Measurements from ENCODE around the gene ZC3H4.

The ZC3H4 gene

GRCh38 chr19:47072323-47072722 is 41.3 kb downstream of the ZC3H4 start:
- no peak for TF ChIP-seq CTCF (IDR thresholded peaks at IDR 0.05)
- Histone ChIP-seq H3K4me3 (no peak overlapping the region), H3K27ac (no peak overlapping the region)
- no peak for DNase-seq (ENCODE audit: low spot score)

- DNase-seq (ENCODE audit: low spot score): no peak
- Histone ChIP-seq H3K4me3 (no peak overlapping the region), H3K27ac (no peak overlapping the region)
- TF ChIP-seq CTCF (IDR thresholded peaks at IDR 0.05): no peak
Observed at GRCh38 chr19:47071731-47072130, 41.8 kb downstream of the ZC3H4 start.

DNA sequence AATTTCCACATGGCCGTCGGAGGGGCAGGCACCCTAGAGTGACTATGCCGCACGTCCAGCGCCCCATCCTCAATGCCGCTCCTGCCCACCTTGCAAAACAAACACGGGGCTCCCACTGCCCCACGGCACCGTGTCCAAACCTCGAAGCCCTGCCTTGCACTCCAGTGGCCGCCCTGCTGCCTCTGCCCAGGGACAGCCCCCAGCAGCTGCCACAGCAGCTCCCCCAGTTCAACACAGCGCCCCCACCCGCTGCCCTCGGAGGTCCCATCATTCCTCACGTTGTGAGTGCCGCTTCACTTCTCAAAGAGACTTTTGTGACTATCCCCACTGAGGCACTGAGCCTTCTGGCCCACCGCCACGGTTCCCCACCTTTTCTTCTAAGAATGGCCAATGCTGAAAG is 42.8 kb downstream of the ZC3H4 start:
- TF ChIP-seq CTCF (IDR thresholded peaks at IDR 0.05): no peak
- H3K27ac ChIP-seq: no peak overlapping the region
- H3K4me3 ChIP-seq: no peak overlapping the region
- no peak for DNase-seq (ENCODE audit: low spot score)

- no peak for TF ChIP-seq CTCF (IDR thresholded peaks at IDR 0.05)
- no peak for DNase-seq (ENCODE audit: low spot score)
- Histone ChIP-seq H3K27ac (no peak overlapping the region), H3K4me3 (no peak overlapping the region)
Observed at GRCh38 chr19:47069795-47070194, 43.8 kb downstream of the ZC3H4 start.

DNA sequence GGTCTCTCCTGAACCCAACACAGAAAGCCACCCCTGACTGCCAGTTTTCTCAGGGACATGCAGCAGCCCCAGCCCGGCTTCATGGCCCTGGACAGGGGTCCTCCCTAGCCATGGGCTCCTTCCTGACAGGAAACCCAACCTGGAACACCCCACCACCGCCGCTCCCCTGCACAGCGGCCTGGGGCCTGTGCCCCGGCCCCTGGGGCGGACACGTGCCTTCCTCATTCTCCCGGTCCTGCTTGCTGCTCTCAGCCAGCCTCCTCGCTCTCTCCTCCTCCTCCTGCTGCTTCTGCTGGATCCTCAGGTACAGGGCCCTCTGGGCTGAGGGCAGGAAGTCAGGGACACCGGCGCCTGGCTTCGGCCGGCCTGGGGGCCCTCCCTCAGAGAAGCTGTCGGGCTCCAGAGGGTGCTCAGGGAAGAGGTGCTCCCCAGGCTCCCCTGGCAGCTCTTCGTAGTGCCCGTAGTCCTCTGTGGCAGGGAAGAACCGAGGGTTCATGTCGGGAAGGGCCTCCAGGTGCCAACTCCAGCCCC is 44.6 kb downstream of the ZC3H4 start:
- DNase-seq (ENCODE audit: low spot score): no peak

GRCh38 chr19:47068246-47068645 is 45.3 kb downstream of the ZC3H4 start:
- no peak overlapping the region for H3K4me3 ChIP-seq

More for the DNA sequence above, 44.6 kb downstream of the ZC3H4 start:
- no peak for TF ChIP-seq CTCF (IDR thresholded peaks at IDR 0.05)
- Histone ChIP-seq H3K4me3 (no peak overlapping the region), H3K27ac (no peak overlapping the region)

More at GRCh38 chr19:47068246-47068645, 45.3 kb downstream of the ZC3H4 start:
- no peak overlapping the region for H3K27ac ChIP-seq
- DNase-seq (ENCODE audit: low spot score): no peak
- TF ChIP-seq CTCF (IDR thresholded peaks at IDR 0.05): no peak
